GM13976 (cell line): Measurements from ENCODE around the gene SMOC1.

ENCODE experiments used
- DNase-seq: peaks from one replicate; pipeline ENCODE4 v3.0.0; 2012; ENCODE audit warnings: low spot score
- in situ Hi-C: fragments of 300-500 bp; cut with MboI; formaldehyde crosslinking; loops from one replicate; pipeline ENCODE4 v1.12.0; 2022; ENCODE audit warnings: low sequenced_read_pairs, mixed read lengths, inconsistent platforms; ENCODE audit not compliant: unreplicated experiment
- TF ChIP-seq, protein P1 (sequence below): IDR thresholded peaks from 2 replicates; pipeline ENCODE4 v1.5.1; 2012; ENCODE audit warnings: borderline replicate concordance, mild to moderate bottlenecking; ENCODE audit not compliant: insufficient read depth; ENCODE audit errors: extremely low read depth, missing control alignments, control extremely low read depth

SMOC1 gene

GRCh38 chr14:69963966-69964365 lies 84.8 kb downstream of the SMOC1 start:
- DNase-seq, result no peak
- TF ChIP-seq, protein P1, sequence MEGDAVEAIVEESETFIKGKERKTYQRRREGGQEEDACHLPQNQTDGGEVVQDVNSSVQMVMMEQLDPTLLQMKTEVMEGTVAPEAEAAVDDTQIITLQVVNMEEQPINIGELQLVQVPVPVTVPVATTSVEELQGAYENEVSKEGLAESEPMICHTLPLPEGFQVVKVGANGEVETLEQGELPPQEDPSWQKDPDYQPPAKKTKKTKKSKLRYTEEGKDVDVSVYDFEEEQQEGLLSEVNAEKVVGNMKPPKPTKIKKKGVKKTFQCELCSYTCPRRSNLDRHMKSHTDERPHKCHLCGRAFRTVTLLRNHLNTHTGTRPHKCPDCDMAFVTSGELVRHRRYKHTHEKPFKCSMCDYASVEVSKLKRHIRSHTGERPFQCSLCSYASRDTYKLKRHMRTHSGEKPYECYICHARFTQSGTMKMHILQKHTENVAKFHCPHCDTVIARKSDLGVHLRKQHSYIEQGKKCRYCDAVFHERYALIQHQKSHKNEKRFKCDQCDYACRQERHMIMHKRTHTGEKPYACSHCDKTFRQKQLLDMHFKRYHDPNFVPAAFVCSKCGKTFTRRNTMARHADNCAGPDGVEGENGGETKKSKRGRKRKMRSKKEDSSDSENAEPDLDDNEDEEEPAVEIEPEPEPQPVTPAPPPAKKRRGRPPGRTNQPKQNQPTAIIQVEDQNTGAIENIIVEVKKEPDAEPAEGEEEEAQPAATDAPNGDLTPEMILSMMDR, result no peak
- in situ Hi-C loops, result no loop called here

DNA sequence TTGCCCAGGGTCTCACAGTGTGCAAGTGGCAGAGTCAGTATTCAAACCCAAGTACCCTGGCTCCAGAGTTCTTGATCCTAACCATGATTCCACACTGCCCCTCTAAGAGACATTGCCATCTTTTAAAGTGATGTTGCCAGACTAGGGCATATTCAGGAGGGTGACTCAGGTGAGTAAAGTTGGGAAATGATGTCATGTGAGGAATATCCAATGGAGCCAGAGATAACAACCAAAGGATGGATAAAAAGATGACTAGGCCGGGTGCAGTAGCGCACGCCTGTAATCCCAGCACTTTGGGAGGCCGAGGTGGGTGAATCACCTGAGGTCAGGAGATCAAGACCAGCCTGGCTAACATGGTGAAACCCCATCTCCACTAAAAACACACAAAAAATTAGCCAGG lies 85.6 kb downstream of the SMOC1 start:
- TF ChIP-seq, protein P1, result no peak
- no peak for DNase-seq
- in situ Hi-C loops, result no loop called here

DNA sequence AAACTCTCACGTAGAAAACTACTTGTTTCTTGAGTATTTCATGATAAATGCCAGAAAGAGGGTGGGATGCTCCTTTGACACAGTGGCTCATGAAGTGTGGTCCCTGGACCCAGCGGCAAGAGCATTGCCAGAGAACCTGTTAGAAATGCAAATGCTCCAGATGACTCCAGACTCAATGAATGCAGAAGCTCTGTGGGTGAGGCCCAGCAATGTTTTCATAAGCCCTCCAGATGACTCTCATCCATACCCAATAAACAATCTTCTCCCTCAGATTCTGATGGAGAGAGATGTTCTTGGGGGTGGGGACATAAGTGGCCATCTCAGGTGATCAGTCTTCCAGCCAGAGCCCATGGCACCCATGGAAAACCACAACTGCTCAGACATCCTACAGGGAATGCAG lies 88.9 kb downstream of the SMOC1 start:
- no peak for DNase-seq
- in situ Hi-C loops, result no loop called here
- TF ChIP-seq, protein P1, result no peak

DNA sequence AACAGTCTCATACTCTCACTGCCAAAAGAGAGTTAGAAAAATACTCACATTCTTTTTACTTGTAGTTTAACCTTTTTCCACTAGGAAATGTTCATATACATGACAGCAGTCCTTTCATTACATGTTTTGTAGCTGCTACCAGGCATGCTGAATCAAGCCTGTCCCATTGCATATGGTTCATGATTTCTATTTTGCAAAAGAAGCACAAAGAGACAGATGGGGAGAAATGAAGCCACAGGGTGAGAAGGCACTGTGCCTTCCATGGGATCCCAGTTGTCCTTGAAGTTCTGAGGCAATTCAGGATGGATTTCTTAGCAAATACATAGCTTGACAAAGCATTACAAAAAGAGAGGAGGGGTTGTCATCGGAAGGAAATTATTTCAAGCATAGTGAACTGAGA lies 89.5 kb downstream of the SMOC1 start:
- in situ Hi-C loops, result no loop called here
- no peak for DNase-seq
- TF ChIP-seq, protein P1, result no peak

- DNase-seq, result no peak
- in situ Hi-C loops, result no loop called here
Observed at GRCh38 chr14:69972755-69973154, 93.5 kb downstream of the SMOC1 start.

GRCh38 chr14:69973846-69974245 lies 94.6 kb downstream of the SMOC1 start:
- in situ Hi-C loops, result no loop called here
- TF ChIP-seq, protein P1, result no peak
- no peak for DNase-seq

More at GRCh38 chr14:69972755-69973154, 93.5 kb downstream of the SMOC1 start:
- TF ChIP-seq, protein P1, result no peak

DNA sequence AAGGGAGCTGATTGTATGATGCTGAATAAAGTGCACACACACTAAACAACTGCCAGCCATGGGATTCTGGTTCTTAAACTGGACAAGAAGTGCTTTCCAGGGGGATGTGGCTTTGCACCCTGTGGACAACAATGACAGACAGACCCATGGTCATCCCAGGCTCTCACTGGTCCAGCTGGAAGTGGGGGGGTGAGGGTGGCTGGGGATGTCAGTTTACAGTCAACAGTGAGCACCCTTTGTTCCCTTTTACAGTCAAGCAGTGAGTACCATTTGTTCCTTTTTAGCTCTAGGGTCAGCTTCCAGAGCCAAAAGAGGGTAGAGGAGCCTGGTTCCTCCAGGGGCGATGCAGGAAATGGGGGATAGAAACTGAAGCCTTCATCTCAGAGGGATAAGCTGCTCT lies 100.7 kb downstream of the SMOC1 start:
- TF ChIP-seq, protein P1, result no peak
- in situ Hi-C loops, result no loop called here
- DNase-seq, result no peak
